HepG2 (cell line): ENCODE data around the gene TMEM131. TPM values are rescaled to one million over a fixed set of nuclear protein-coding genes. Genes with fewer than 3 reads are reported as not detected.

Experiments
- AGO1 ChIP-seq: fragments of 200-400 bp; formaldehyde crosslinking; IDR thresholded peaks from 2 replicates; pipeline ENCODE4 v1.6.1; 2017; ENCODE audit warnings: mild to moderate bottlenecking, low read depth, low read length, moderate library complexity; ENCODE audit not compliant: poor library complexity, severe bottlenecking
- ARNT2 ChIP-seq: sonication (generic); formaldehyde crosslinking; IDR thresholded peaks from 2 replicates; pipeline ENCODE4 v1.8.0; 2022; ENCODE audit warnings: mild to moderate bottlenecking, low read depth, missing genetic modification reagents, moderate library complexity
- IRX3 ChIP-seq: sonication (generic); formaldehyde crosslinking; IDR thresholded peaks from 2 replicates; pipeline ENCODE4 v1.8.1; 2023; ENCODE audit warnings: mild to moderate bottlenecking, low read depth, missing genetic modification reagents, borderline replicate concordance
- KAT7 ChIP-seq: IDR thresholded peaks from 2 replicates; pipeline ENCODE4 v1.6.1; 2018; ENCODE audit warnings: borderline replicate concordance, missing compliant biosample characterization
- KDM2A ChIP-seq: sonication (generic); formaldehyde crosslinking; IDR thresholded peaks from 2 replicates; pipeline ENCODE4 v1.4.0; 2020; ENCODE audit warnings: low read depth, missing genetic modification reagents, borderline replicate concordance
- MAZ ChIP-seq, 2 experiments: sonication (generic) in 1 of 2; formaldehyde crosslinking in 1 of 2; IDR thresholded peaks; 2 replicates each; pipeline versions ENCODE4 v1.5.0 to v1.6.1; 2012 to 2020; ENCODE audit warnings: low read depth in 2 of 2, mild to moderate bottlenecking in 2 of 2, borderline replicate concordance in 1 of 2, improper control_type of control experiment in 1 of 2, low read length in 1 of 2, missing genetic modification reagents in 1 of 2, moderate library complexity in 1 of 2
- MTF1 ChIP-seq: sonication (generic); formaldehyde crosslinking; IDR thresholded peaks from 2 replicates; pipeline ENCODE4 v1.5.0; 2020; ENCODE audit warnings: missing genetic modification reagents
- NFKB2 ChIP-seq: sonication (generic); formaldehyde crosslinking; IDR thresholded peaks from 2 replicates; pipeline ENCODE4 v1.4.0; 2020; ENCODE audit warnings: missing genetic modification reagents, borderline replicate concordance
- RAD51 ChIP-seq: fragments of 450-650 bp; IDR thresholded peaks from 2 replicates; pipeline ENCODE4 v1.6.1; 2016; ENCODE audit warnings: borderline replicate concordance
- SALL2 ChIP-seq: sonication (generic); formaldehyde crosslinking; IDR thresholded peaks from 2 replicates; pipeline ENCODE4 v1.8.1; 2023; ENCODE audit warnings: mild to moderate bottlenecking, missing genetic modification reagents, inconsistent platforms
- ZNF124 ChIP-seq: sonication (generic); formaldehyde crosslinking; IDR thresholded peaks from 2 replicates; pipeline ENCODE4 v1.4.0; 2020; ENCODE audit warnings: missing genetic modification reagents
- ZNF34 ChIP-seq: sonication (generic); formaldehyde crosslinking; IDR thresholded peaks from 2 replicates; pipeline ENCODE4 v1.4.0; 2020; ENCODE audit warnings: mild to moderate bottlenecking, missing genetic modification reagents, borderline replicate concordance
- ZNF547 ChIP-seq: sonication (generic); formaldehyde crosslinking; IDR thresholded peaks from 2 replicates; pipeline ENCODE4 v1.5.1; 2020; ENCODE audit warnings: mild to moderate bottlenecking, missing genetic modification reagents
- ZNF569 ChIP-seq: sonication (generic); formaldehyde crosslinking; IDR thresholded peaks from 2 replicates; pipeline ENCODE4 v1.5.0; 2020; ENCODE audit warnings: mild to moderate bottlenecking, missing genetic modification reagents, moderate library complexity, borderline replicate concordance
- ZNF607 ChIP-seq: sonication (generic); formaldehyde crosslinking; IDR thresholded peaks from 2 replicates; pipeline ENCODE4 v1.5.1; 2020; ENCODE audit warnings: missing genetic modification reagents, mild to moderate bottlenecking, borderline replicate concordance
- polyA plus RNA-seq, 8 experiments: library from polyadenylated mRNA; depleted of rRNA in 3 of 8; stranded (reverse) in 7 of 8; unstranded in 1 of 8; fragments of >200 nt; fragmentation: Illumina TruSeq in 4 of 8; extraction: Trizol in 4 of 8; gene quantifications; 2 replicates each; pipeline versions ENCODE4 v1.2.1 to v1.2.3, GENCODE V29; 2011 to 2016; ENCODE audit warnings: low read depth in 4 of 8, missing spikeins in 1 of 8, mixed read lengths in 1 of 8; ENCODE audit not compliant: insufficient read depth in 1 of 8
- total RNA-seq, 5 experiments: library from RNA; depleted of rRNA; stranded (reverse); fragments of >200 nt; fragmentation: Illumina TruSeq; extraction: Trizol; gene quantifications; 2 replicates each; pipeline ENCODE4 v1.2.3, GENCODE V29; 2016; ENCODE audit warnings: low read depth in 1 of 5
- TF ChIP-seq, protein P1 (sequence below), 2 experiments: sonication (generic) in 1 of 2; formaldehyde crosslinking in 1 of 2; IDR thresholded peaks; 2 replicates each; pipeline versions ENCODE4 v1.4.0 to v1.6.1; 2016 to 2020; ENCODE audit warnings: borderline replicate concordance in 1 of 2, low read depth in 1 of 2, mild to moderate bottlenecking in 1 of 2, missing genetic modification reagents in 1 of 2
- TF ChIP-seq, protein P2 (sequence below): sonication (generic); formaldehyde crosslinking; IDR thresholded peaks from 2 replicates; pipeline ENCODE4 v1.8.0; 2022; ENCODE audit warnings: low read depth, missing genetic modification reagents
- TF ChIP-seq, protein P3 (sequence below): sonication (generic); formaldehyde crosslinking; IDR thresholded peaks from 2 replicates; pipeline ENCODE4 v1.5.0; 2020; ENCODE audit warnings: mild to moderate bottlenecking, missing genetic modification reagents

TMEM131 gene
- total and polyA plus RNA-seq, 2 of the 13 experiments (the other 11 are each of a cell fraction or from before 2014, with no cell fraction given) = 17.9 to 19.5 TPM

DNA sequence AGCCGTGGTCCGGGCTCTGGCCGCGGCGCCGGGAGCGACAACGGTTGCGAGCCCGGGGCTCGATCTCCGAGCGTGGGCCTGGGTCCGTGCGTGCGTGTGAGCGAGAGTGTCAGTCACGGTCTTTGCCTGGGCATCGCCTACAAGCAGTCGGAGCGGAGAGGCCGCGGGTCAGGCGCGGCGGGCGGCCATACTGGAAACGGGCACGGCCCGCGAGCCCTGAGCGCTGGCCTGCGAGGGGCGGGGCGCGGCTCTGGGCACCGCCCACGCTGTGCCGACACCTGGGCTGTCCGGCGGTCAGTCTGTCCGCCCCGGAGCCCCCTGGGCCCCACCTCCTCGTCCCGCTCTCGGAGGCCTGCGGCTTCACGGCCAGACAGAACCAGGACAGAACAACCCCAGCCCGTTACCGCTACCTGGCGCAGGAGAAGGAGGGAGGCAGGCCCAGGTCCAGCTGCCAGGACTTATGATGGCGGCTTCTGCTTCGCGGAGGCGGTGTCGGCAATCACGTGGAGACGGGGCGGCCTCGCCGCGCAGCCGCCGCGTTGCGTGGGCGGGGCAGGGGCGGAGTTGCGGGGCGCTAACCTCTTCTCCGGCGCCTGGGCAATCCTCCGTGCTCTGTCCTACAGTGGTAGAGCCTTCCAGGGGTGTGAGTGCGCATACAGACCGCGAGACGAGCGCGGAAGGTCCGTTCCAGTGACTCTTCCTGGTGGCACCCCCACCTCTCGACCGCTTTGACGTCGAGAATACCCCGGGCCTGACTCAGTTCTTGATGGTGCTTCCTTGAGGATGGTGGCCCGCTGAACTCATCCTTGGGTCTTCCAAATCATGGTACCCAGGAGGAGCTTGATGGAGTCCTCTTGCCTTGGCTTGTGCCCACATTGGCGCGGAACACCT is at the start of gene TMEM131 (continued):
- TF ChIP-seq ZNF547 (CRISPR knock-in tag) = peak; percentile 94
- TF ChIP-seq ARNT2 (CRISPR knock-in tag) = peak; percentile 94
- peak; percentile 57 for TF ChIP-seq MAZ (IDR thresholded peaks at IDR 0.05; ENCODE audit: borderline replicate concordance, low read depth, low read length)
- peak; percentile 81 for TF ChIP-seq MAZ (CRISPR knock-in tag; IDR thresholded peaks at IDR 0.05; ENCODE audit: low read depth)
- TF ChIP-seq, protein P1, sequence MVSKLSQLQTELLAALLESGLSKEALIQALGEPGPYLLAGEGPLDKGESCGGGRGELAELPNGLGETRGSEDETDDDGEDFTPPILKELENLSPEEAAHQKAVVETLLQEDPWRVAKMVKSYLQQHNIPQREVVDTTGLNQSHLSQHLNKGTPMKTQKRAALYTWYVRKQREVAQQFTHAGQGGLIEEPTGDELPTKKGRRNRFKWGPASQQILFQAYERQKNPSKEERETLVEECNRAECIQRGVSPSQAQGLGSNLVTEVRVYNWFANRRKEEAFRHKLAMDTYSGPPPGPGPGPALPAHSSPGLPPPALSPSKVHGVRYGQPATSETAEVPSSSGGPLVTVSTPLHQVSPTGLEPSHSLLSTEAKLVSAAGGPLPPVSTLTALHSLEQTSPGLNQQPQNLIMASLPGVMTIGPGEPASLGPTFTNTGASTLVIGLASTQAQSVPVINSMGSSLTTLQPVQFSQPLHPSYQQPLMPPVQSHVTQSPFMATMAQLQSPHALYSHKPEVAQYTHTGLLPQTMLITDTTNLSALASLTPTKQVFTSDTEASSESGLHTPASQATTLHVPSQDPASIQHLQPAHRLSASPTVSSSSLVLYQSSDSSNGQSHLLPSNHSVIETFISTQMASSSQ (IDR thresholded peaks at IDR 0.05; ENCODE audit: low read depth) = no peak; the same call in 1 of the 2 replicates
- TF ChIP-seq, protein P1 (CRISPR knock-in tag; IDR thresholded peaks at IDR 0.05; ENCODE audit: borderline replicate concordance) = peak; percentile 84
- TF ChIP-seq MTF1 = peak; percentile 63; the same call in 1 of the 2 replicates
- 0 out of 2 replicates have a peak, but pooled peaks have one; percentile 66 for TF ChIP-seq ZNF569
- peak; percentile 45 for TF ChIP-seq AGO1
- TF ChIP-seq NFKB2 (CRISPR knock-in tag) = 0 out of 2 replicates have a peak, but pooled peaks have one; percentile 87
- TF ChIP-seq ZNF124 (CRISPR knock-in tag) = 0 out of 2 replicates have a peak, but pooled peaks have one; percentile 32
- TF ChIP-seq KAT7 (CRISPR knock-in tag) = peak; percentile 88; the same call in 1 of the 2 replicates
- TF ChIP-seq, protein P2, sequence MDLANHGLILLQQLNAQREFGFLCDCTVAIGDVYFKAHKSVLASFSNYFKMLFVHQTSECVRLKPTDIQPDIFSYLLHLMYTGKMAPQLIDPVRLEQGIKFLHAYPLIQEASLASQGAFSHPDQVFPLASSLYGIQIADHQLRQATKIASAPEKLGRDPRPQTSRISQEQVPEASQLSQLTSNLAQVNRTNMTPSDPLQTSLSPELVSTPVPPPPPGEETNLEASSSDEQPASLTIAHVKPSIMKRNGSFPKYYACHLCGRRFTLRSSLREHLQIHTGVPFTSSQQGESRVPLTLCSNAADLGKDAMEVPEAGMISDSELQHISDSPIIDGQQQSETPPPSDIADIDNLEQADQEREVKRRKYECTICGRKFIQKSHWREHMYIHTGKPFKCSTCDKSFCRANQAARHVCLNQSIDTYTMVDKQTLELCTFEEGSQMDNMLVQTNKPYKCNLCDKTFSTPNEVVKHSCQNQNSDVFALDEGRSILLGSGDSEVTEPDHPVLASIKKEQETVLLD (CRISPR knock-in tag) = peak; percentile 84
- TF ChIP-seq IRX3 (CRISPR knock-in tag) = no peak
- peak; percentile 98 for TF ChIP-seq KDM2A (CRISPR knock-in tag)
- peak; percentile 65; the same call in 1 of the 2 replicates for TF ChIP-seq ZNF34 (CRISPR knock-in tag)
- TF ChIP-seq, protein P3, sequence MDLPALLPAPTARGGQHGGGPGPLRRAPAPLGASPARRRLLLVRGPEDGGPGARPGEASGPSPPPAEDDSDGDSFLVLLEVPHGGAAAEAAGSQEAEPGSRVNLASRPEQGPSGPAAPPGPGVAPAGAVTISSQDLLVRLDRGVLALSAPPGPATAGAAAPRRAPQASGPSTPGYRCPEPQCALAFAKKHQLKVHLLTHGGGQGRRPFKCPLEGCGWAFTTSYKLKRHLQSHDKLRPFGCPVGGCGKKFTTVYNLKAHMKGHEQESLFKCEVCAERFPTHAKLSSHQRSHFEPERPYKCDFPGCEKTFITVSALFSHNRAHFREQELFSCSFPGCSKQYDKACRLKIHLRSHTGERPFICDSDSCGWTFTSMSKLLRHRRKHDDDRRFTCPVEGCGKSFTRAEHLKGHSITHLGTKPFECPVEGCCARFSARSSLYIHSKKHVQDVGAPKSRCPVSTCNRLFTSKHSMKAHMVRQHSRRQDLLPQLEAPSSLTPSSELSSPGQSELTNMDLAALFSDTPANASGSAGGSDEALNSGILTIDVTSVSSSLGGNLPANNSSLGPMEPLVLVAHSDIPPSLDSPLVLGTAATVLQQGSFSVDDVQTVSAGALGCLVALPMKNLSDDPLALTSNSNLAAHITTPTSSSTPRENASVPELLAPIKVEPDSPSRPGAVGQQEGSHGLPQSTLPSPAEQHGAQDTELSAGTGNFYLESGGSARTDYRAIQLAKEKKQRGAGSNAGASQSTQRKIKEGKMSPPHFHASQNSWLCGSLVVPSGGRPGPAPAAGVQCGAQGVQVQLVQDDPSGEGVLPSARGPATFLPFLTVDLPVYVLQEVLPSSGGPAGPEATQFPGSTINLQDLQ (CRISPR knock-in tag) = peak; percentile 73; the same call in 1 of the 2 replicates
- TF ChIP-seq ZNF607 (CRISPR knock-in tag) = peak; percentile 92
- TF ChIP-seq RAD51 = peak; percentile 82
- peak; percentile 98; the same call in 1 of the 2 replicates for TF ChIP-seq SALL2 (CRISPR knock-in tag)
